HepG2 (cell line): ENCODE data around the gene XPR1. TPM values are rescaled to one million over a fixed set of nuclear protein-coding genes. Genes with fewer than 3 reads are reported as not detected.

ENCODE experiments used
- ATF4 ChIP-seq, 2 experiments: fragments of 450-650 bp in 1 of 2; sonication (generic) in 1 of 2; formaldehyde crosslinking; IDR thresholded peaks; 2 replicates each; pipeline versions ENCODE4 v1.5.0 to v1.8.0; 2020 to 2022; ENCODE audit warnings: mild to moderate bottlenecking in 1 of 2, missing genetic modification reagents in 1 of 2
- CEBPB ChIP-seq: IDR thresholded peaks from 2 replicates; pipeline ENCODE4 v1.6.1; 2011; ENCODE audit warnings: low read depth, low read length, improper control_type of control experiment, borderline replicate concordance
- EED ChIP-seq: sonication (generic); formaldehyde crosslinking; IDR thresholded peaks from 2 replicates; pipeline ENCODE4 v1.5.0; 2020; ENCODE audit warnings: mild to moderate bottlenecking, missing genetic modification reagents
- FOXJ3 ChIP-seq: sonication (generic); formaldehyde crosslinking; IDR thresholded peaks from 2 replicates; pipeline ENCODE4 v1.4.0; 2020; ENCODE audit warnings: missing genetic modification reagents, mild to moderate bottlenecking, borderline replicate concordance
- HCFC1 ChIP-seq: fragments of 150-350 bp; IDR thresholded peaks from 2 replicates; pipeline ENCODE4 v1.6.1; 2014; ENCODE audit warnings: low read depth, low read length
- HMGXB4 ChIP-seq, 2 experiments: sonication (generic) in 1 of 2; formaldehyde crosslinking in 1 of 2; IDR thresholded peaks; 2 replicates each; pipeline versions ENCODE4 v1.4.0 to v1.6.1; 2018 to 2020; ENCODE audit warnings: missing genetic modification reagents in 2 of 2, borderline replicate concordance in 1 of 2, low read depth in 1 of 2, mild to moderate bottlenecking in 1 of 2, missing biosample characterization in 1 of 2
- HOMEZ ChIP-seq: IDR thresholded peaks from 2 replicates; pipeline ENCODE4 v1.6.1; 2016; ENCODE audit warnings: low read depth
- HOXA9 ChIP-seq: sonication (generic); formaldehyde crosslinking; IDR thresholded peaks from 2 replicates; pipeline ENCODE4 v1.8.1; 2022; ENCODE audit warnings: missing genetic modification reagents, mild to moderate bottlenecking, moderate library complexity, borderline replicate concordance
- IRX3 ChIP-seq: sonication (generic); formaldehyde crosslinking; IDR thresholded peaks from 2 replicates; pipeline ENCODE4 v1.8.1; 2023; ENCODE audit warnings: mild to moderate bottlenecking, low read depth, missing genetic modification reagents, borderline replicate concordance
- MAZ ChIP-seq, 2 experiments: sonication (generic) in 1 of 2; formaldehyde crosslinking in 1 of 2; IDR thresholded peaks; 2 replicates each; pipeline versions ENCODE4 v1.5.0 to v1.6.1; 2012 to 2020; ENCODE audit warnings: low read depth in 2 of 2, mild to moderate bottlenecking in 2 of 2, borderline replicate concordance in 1 of 2, improper control_type of control experiment in 1 of 2, low read length in 1 of 2, missing genetic modification reagents in 1 of 2, moderate library complexity in 1 of 2
- PRPF4 ChIP-seq: fragments of 200-400 bp; formaldehyde crosslinking; IDR thresholded peaks from 2 replicates; pipeline ENCODE4 v1.6.1; 2016; ENCODE audit warnings: low read length, low read depth; ENCODE audit not compliant: poor library complexity, severe bottlenecking
- RELA ChIP-seq: sonication (generic); formaldehyde crosslinking; IDR thresholded peaks from 2 replicates; pipeline ENCODE4 v1.4.0; 2020; ENCODE audit warnings: missing genetic modification reagents
- YY1 ChIP-seq: IDR thresholded peaks from 2 replicates; pipeline ENCODE4 v1.6.1; 2011; ENCODE audit warnings: low read length, low read depth, moderate library complexity, mild to moderate bottlenecking; ENCODE audit not compliant: insufficient read depth, insufficient replicate concordance
- ZC3H4 ChIP-seq: sonication (generic); formaldehyde crosslinking; IDR thresholded peaks from 2 replicates; pipeline ENCODE4 v1.4.0; 2020; ENCODE audit warnings: missing genetic modification reagents, borderline replicate concordance
- ZMAT3 ChIP-seq: sonication (generic); formaldehyde crosslinking; conservative IDR thresholded peaks from 2 replicates; pipeline ENCODE4 v1.7.0; 2021; ENCODE audit warnings: missing genetic modification reagents
- ZNF24 ChIP-seq: fragments of 450-650 bp; IDR thresholded peaks from 2 replicates; pipeline ENCODE4 v1.6.1; 2017; ENCODE audit warnings: antibody characterized with exemption, mild to moderate bottlenecking
- ZNF292 ChIP-seq: sonication (generic); formaldehyde crosslinking; IDR thresholded peaks from 2 replicates; pipeline ENCODE4 v1.8.1; 2022; ENCODE audit warnings: mild to moderate bottlenecking, low read depth, missing genetic modification reagents, borderline replicate concordance
- ZNF343 ChIP-seq: sonication (generic); formaldehyde crosslinking; IDR thresholded peaks from 2 replicates; pipeline ENCODE4 v1.4.0; 2020; ENCODE audit warnings: mild to moderate bottlenecking, missing genetic modification reagents
- ZNF777 ChIP-seq: sonication (generic); formaldehyde crosslinking; IDR thresholded peaks from 2 replicates; pipeline ENCODE4 v1.4.0; 2020; ENCODE audit warnings: missing genetic modification reagents
- ZNF83 ChIP-seq: sonication (generic); formaldehyde crosslinking; IDR thresholded peaks from 2 replicates; pipeline ENCODE4 v1.4.0; 2020; ENCODE audit warnings: missing genetic modification reagents, mild to moderate bottlenecking, borderline replicate concordance
- polyA plus RNA-seq, 8 experiments: library from polyadenylated mRNA; depleted of rRNA in 3 of 8; stranded (reverse) in 7 of 8; unstranded in 1 of 8; fragments of >200 nt; fragmentation: Illumina TruSeq in 4 of 8; extraction: Trizol in 4 of 8; gene quantifications; 2 replicates each; pipeline versions ENCODE4 v1.2.1 to v1.2.3, GENCODE V29; 2011 to 2016; ENCODE audit warnings: low read depth in 4 of 8, missing spikeins in 1 of 8, mixed read lengths in 1 of 8; ENCODE audit not compliant: insufficient read depth in 1 of 8
- total RNA-seq, 5 experiments: library from RNA; depleted of rRNA; stranded (reverse); fragments of >200 nt; fragmentation: Illumina TruSeq; extraction: Trizol; gene quantifications; 2 replicates each; pipeline ENCODE4 v1.2.3, GENCODE V29; 2016; ENCODE audit warnings: low read depth in 1 of 5
- TF ChIP-seq, protein P1 (sequence below): IDR thresholded peaks from 2 replicates; pipeline ENCODE4 v1.6.1; 2016; ENCODE audit warnings: missing biosample characterization, missing genetic modification reagents, low read depth

The XPR1 gene
- total and polyA plus RNA-seq, 2 of the 13 experiments (the other 11 are each of a cell fraction or from before 2014, with no cell fraction given): 22.3 to 23.6 TPM

DNA sequence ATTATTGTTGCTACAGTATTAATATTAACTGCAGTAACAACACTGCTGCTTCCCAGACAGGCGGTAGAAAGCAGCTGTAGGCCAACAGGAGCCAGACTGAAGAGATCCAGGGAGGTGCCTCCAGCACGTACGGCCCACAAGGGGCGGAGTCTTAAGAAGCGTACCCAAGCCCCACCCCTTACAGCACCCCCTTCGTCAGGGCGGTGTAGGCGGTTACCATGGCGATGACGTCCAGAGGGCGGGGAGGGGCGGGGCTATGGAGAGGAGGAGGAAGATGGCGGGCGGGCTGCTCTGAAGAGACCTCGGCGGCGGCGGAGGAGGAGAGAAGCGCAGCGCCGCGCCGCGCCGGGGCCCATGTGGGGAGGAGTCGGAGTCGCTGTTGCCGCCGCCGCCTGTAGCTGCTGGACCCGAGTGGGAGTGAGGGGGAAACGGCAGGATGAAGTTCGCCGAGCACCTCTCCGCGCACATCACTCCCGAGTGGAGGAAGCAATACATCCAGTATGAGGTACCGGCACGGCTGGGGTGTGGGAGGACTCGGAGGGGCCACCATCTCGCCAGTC, at the start of gene XPR1 (continued):
- TF ChIP-seq HMGXB4 (CRISPR knock-in tag; IDR thresholded peaks at IDR 0.05; ENCODE audit: borderline replicate concordance in 1 of 2, low read depth in 1 of 2) (no peak), ZNF777 (CRISPR knock-in tag) (no peak), CEBPB (no peak), EED (CRISPR knock-in tag) (no peak), HOMEZ (CRISPR knock-in tag) (0 out of 2 replicates have a peak, but pooled peaks have one; percentile 12), FOXJ3 (CRISPR knock-in tag) (no peak), HCFC1 (no peak), IRX3 (CRISPR knock-in tag) (no peak; the same call in 1 of the 2 replicates), PRPF4 (no peak), ZC3H4 (CRISPR knock-in tag) (no peak), HOXA9 (no peak), RELA (CRISPR knock-in tag) (no peak), ZMAT3 (CRISPR knock-in tag) (no peak), YY1 (peak; percentile 92), ZNF24 (no peak), ATF4 (CRISPR knock-in tag; IDR thresholded peaks at IDR 0.05) (peak in 1 of 2 experiments; percentile 21; a peak in 1 of 4 replicates), ZNF292 (CRISPR knock-in tag) (peak; percentile 75; the same call in 1 of the 2 replicates), MAZ (IDR thresholded peaks at IDR 0.05; ENCODE audit: borderline replicate concordance, low read depth, low read length) (0 out of 2 replicates have a peak, but pooled peaks have one; percentile 27), MAZ (CRISPR knock-in tag; IDR thresholded peaks at IDR 0.05; ENCODE audit: low read depth) (peak; percentile 67; the same call in 1 of the 2 replicates), ZNF83 (CRISPR knock-in tag) (no peak), ZNF343 (CRISPR knock-in tag) (no peak)
- TF ChIP-seq, protein P1, sequence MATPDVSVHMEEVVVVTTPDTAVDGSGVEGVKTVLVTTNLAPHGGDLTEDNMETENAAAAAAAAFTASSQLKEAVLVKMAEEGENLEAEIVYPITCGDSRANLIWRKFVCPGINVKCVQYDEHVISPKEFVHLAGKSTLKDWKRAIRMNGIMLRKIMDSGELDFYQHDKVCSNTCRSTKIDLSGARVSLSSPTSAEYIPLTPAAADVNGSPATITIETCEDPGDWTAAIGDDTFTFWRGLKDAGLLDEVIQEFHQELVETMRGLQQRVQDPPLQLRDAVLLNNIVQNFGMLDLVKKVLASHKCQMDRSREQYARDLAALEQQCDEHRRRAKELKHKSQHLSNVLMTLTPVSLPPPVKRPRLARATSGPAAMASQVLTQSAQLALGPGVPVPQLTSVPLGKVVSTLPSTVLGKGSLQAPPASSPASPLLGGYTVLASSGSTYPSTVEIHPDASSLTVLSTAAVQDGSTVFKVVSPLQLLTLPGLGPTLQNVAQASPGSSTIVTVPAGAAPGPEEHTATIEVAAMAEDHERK (CRISPR knock-in tag): no peak
